A673 (cell line): ENCODE measurements around the gene COPS7A. TPM values are rescaled to one million over a fixed set of nuclear protein-coding genes. Genes with fewer than 3 reads are reported as not detected.

ENCODE experiments used
- BruUV-seq: library from RNA; stranded (reverse); fragments of 400-500 nt; replicated peaks from 2 replicates; lab custom pipeline; 2021; lab: Mats Ljungman, UMichigan
- CTCF ChIA-PET: fragments of 300-600 bp; sonication (Branson Sonifier 250); formaldehyde crosslinking; loops from one replicate; lab custom pipeline; 2022; ENCODE audit warnings: antibody characterized with exemption; lab: Charles Lee
- POLR2A ChIA-PET: fragments of 300-600 bp; sonication (Branson Sonifier 250); formaldehyde crosslinking; loops from one replicate; lab custom pipeline; 2022; ENCODE audit warnings: antibody characterized with exemption; ENCODE audit not compliant: low non-redundant PET; lab: Charles Lee
- DNase-seq: peaks from one replicate; pipeline ENCODE4 v3.0.0-alpha.2; 2015; ENCODE audit warnings: low spot score
- H3K27ac ChIP-seq: fragments of 200-600 bp; sonication (generic); 2 replicates; pipeline ENCODE4 v1.5.1; 2016; ENCODE audit warnings: mixed run types, low read depth, mild to moderate bottlenecking, mixed read lengths, antibody characterized with exemption, low read length; ENCODE audit not compliant: poor library complexity, severe bottlenecking
- H3K27me3 ChIP-seq: fragments of 200-600 bp; sonication (generic); replicated peaks from 2 replicates; pipeline ENCODE4 v1.6.1; 2017; ENCODE audit warnings: mixed run types, low read depth, mild to moderate bottlenecking, mixed read lengths, antibody characterized with exemption, low read length; ENCODE audit not compliant: insufficient read depth, poor library complexity
- H3K36me3 ChIP-seq: fragments of 200-600 bp; sonication (generic); 2 replicates; pipeline ENCODE4 v1.6.1; 2016; ENCODE audit warnings: mixed run types, mild to moderate bottlenecking, mixed read lengths, antibody characterized with exemption, low read length; ENCODE audit not compliant: insufficient read depth, poor library complexity, severe bottlenecking
- H3K4me1 ChIP-seq: fragments of 200-600 bp; sonication (generic); 2 replicates; pipeline ENCODE4 v1.6.1; 2017; ENCODE audit warnings: mixed run types, mild to moderate bottlenecking, mixed read lengths, antibody characterized with exemption, low read length; ENCODE audit not compliant: insufficient read depth, poor library complexity, severe bottlenecking
- H3K4me3 ChIP-seq: fragments of 200-600 bp; sonication (generic); 2 replicates; pipeline ENCODE4 v1.5.1; 2016; ENCODE audit warnings: low read depth, mixed run types, mild to moderate bottlenecking, mixed read lengths, low read length; ENCODE audit not compliant: poor library complexity, severe bottlenecking
- H3K9me3 ChIP-seq: fragments of 200-600 bp; sonication (generic); 2 replicates; pipeline ENCODE4 v1.6.1; 2016; ENCODE audit warnings: mixed run types, low read depth, mild to moderate bottlenecking, mixed read lengths, antibody characterized with exemption, low read length; ENCODE audit not compliant: poor library complexity, severe bottlenecking
- EZH2 ChIP-seq: fragments of 200-600 bp; sonication (generic); IDR thresholded peaks from 2 replicates; pipeline ENCODE4 v1.6.1; 2017; ENCODE audit warnings: borderline replicate concordance, low read depth, mild to moderate bottlenecking, mixed read lengths, antibody characterized with exemption, low read length; ENCODE audit not compliant: poor library complexity, severe bottlenecking
- intact Hi-C: fragments of 100-400 bp; cut with micrococcal nuclease; formaldehyde crosslinking; loops from one replicate; pipeline ENCODE4 v1.10.0; 2022; ENCODE audit not compliant: unreplicated experiment
- total RNA-seq: library from RNA; stranded (reverse); gene quantifications from 2 replicates; pipeline ENCODE4 v1.2.3, GENCODE V29; 2021
- TF ChIP-seq, protein P1 (sequence below): fragments of 300-800, 200-600 bp; sonication (generic); conservative IDR thresholded peaks from 2 replicates; pipeline ENCODE4 v1.5.1; 2017; ENCODE audit warnings: low read depth, mild to moderate bottlenecking, antibody characterized with exemption, low read length, moderate library complexity, mixed read lengths

Gene COPS7A
- total RNA-seq, 1 experiment from 2014 or later = 67.2 TPM

DNA sequence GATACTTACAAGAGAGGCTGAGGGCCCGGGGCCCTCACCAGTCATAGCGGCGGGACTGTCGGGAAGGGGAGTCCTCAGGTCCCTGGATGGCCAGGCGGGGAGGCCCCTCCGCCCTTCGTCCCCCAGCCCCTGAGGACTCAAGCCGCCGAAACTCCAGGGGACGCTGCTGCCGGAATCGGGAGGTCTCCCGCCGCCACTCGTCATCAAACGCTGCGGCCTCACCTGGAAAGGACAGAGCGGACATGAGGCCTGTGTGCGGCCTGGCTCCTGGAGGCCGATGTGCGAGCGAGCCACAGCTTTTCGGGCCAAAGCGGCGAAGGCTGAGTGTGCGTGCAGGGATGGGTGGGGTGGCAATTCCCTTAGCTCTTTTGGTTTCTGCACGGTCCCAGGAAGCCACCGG is 24.9 kb downstream of the COPS7A start:
- Histone ChIP-seq H3K27ac (no peak overlapping the region), H3K9me3 (no peaks in the 10 kb centered on the region), H3K36me3 (peaks cover 62% of the 10 kb centered on the region), H3K4me1 (peaks cover 10% of the 10 kb centered on the region), H3K4me3 (no peak overlapping the region), H3K27me3 (no peaks in the 10 kb centered on the region)
- BruUV-seq = no TSS peak
- CTCF ChIA-PET = no interaction called here
- DNase-seq = no peak
- TF ChIP-seq, protein P1, sequence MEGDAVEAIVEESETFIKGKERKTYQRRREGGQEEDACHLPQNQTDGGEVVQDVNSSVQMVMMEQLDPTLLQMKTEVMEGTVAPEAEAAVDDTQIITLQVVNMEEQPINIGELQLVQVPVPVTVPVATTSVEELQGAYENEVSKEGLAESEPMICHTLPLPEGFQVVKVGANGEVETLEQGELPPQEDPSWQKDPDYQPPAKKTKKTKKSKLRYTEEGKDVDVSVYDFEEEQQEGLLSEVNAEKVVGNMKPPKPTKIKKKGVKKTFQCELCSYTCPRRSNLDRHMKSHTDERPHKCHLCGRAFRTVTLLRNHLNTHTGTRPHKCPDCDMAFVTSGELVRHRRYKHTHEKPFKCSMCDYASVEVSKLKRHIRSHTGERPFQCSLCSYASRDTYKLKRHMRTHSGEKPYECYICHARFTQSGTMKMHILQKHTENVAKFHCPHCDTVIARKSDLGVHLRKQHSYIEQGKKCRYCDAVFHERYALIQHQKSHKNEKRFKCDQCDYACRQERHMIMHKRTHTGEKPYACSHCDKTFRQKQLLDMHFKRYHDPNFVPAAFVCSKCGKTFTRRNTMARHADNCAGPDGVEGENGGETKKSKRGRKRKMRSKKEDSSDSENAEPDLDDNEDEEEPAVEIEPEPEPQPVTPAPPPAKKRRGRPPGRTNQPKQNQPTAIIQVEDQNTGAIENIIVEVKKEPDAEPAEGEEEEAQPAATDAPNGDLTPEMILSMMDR = no peak
- TF ChIP-seq EZH2 = no peak
- POLR2A ChIA-PET = no interaction called here
- intact Hi-C loops = no loop called here

DNA sequence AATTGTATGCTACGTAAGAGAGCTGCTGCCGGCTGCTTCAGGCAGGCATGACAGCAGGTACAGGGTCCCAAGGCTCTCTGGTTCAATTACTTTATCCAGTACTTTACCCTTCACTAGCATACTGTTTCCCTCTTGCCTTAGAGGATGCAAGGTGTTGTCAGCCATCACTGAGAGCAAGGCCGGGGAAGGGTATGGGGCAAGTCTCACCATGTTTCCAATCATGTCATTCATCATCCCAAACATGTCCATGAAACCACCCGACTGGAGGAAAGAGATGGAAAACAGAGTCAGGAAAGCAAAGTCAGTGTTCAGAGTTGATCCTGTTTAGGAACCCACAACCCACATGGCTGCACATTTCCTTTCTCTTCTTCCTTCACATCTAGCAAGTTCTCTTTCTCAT is 26.7 kb downstream of the COPS7A start:
- peaks cover 62% of the 10 kb centered on the region for H3K36me3 ChIP-seq
- POLR2A ChIA-PET = no interaction called here

DNA sequence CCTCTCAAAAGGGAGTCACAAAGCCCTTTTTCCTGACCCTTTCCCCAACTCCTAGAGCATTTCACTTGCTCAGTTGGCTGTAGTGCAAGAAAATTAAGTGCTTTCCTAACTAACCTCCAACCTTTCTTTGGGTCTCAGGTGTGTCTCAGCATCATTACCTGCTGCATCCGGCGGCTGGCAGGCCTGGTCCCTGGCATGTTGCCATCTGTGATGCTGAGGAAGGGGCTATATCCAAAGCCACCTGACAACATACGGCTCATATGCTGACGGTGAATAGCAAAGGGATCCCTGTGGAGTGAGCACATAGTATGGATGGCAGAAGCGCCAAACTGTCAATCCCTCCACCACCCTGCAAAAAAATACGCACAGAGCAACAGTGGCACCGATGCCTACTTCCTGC is 27.9 kb downstream of the COPS7A start:
- H3K4me3 ChIP-seq = peak overlapping the region; percentile 100
- BruUV-seq = no TSS peak
- peaks cover 18% of the 10 kb centered on the region for H3K4me1 ChIP-seq
- no peaks in the 10 kb centered on the region for H3K27me3 ChIP-seq
- CTCF ChIA-PET = interaction anchor here (0.5 to 2.5 kb wide), 4 partner anchors 14 to 76 kb away, joined by 3 to 21 read pairs (median 4); partner anchors contain the start of genes GPR162, PTMS and ZNF384
- H3K27ac ChIP-seq = peak overlapping the region; percentile 99
- H3K9me3 ChIP-seq = no peaks in the 10 kb centered on the region
- TF ChIP-seq EZH2 = no peak
- TF ChIP-seq, protein P1 = no peak
- intact Hi-C loops = loop anchor here (2.0 to 5.0 kb wide), 2 partner anchors 15 to 186 kb away; partner anchors contain the start of gene PTMS
- peaks cover 54% of the 10 kb centered on the region for H3K36me3 ChIP-seq
- DNase-seq = no peak
- POLR2A ChIA-PET = interaction anchor here (0.7 kb wide), 1 partner anchor 148 kb away, joined by 7 read pairs; no protein-coding TSS in a partner anchor

More for the DNA sequence above, 26.7 kb downstream of the COPS7A start:
- no peak overlapping the region for H3K4me3 ChIP-seq
- intact Hi-C loops = loop anchor here (5.0 kb wide), 1 partner anchor 187 kb away; no protein-coding TSS in a partner anchor
- CTCF ChIA-PET = no interaction called here
- TF ChIP-seq, protein P1 = no peak
- TF ChIP-seq EZH2 = no peak
- H3K4me1 ChIP-seq = peaks cover 18% of the 10 kb centered on the region
- no TSS peak for BruUV-seq
- H3K9me3 ChIP-seq = no peaks in the 10 kb centered on the region
- no peak overlapping the region for H3K27ac ChIP-seq
- H3K27me3 ChIP-seq = no peaks in the 10 kb centered on the region
- no peak for DNase-seq
